GM21515 (cell line): Measurements from ENCODE around the gene IQSEC3.

Experiments used
- ATAC-seq: cut with Tn5 transposase; IDR thresholded peaks from one replicate; pipeline ENCODE4 v1.9.1; 2021; ENCODE audit not compliant: unreplicated experiment

Gene IQSEC3

GRCh38 chr12:195951-196350, 129.4 kb downstream of the IQSEC3 start:
- no peak for ATAC-seq

- no peak for ATAC-seq
These were observed 129.9 kb downstream of the IQSEC3 start for GRCh38 chr12:196436-196835.

- ATAC-seq, result no peak
These were observed 130.8 kb downstream of the IQSEC3 start for GRCh38 chr12:197347-197746.

- no peak for ATAC-seq
These were observed 131.5 kb downstream of the IQSEC3 start for GRCh38 chr12:197911-198695.

GRCh38 chr12:198705-199104, 132.1 kb downstream of the IQSEC3 start:
- ATAC-seq, result no peak

GRCh38 chr12:201361-201760, 134.8 kb downstream of the IQSEC3 start:
- ATAC-seq, result no peak

GRCh38 chr12:202081-202731, 135.6 kb downstream of the IQSEC3 start:
- no peak for ATAC-seq

GRCh38 chr12:203074-203461, 136.5 kb downstream of the IQSEC3 start:
- no peak for ATAC-seq

GRCh38 chr12:203462-204260, 137.1 kb downstream of the IQSEC3 start:
- no peak for ATAC-seq

GRCh38 chr12:204261-204678, 137.7 kb downstream of the IQSEC3 start:
- ATAC-seq, result no peak

GRCh38 chr12:205026-205425, 138.5 kb downstream of the IQSEC3 start:
- ATAC-seq, result no peak

GRCh38 chr12:206746-207440, 140.3 kb downstream of the IQSEC3 start:
- ATAC-seq, result no peak

- ATAC-seq, result no peak
These were observed 141.2 kb downstream of the IQSEC3 start for GRCh38 chr12:207804-208203.

- ATAC-seq, result no peak
These were observed 142.2 kb downstream of the IQSEC3 start for GRCh38 chr12:208813-209212.

- no peak for ATAC-seq
These were observed 142.7 kb downstream of the IQSEC3 start for GRCh38 chr12:209246-209645.

- ATAC-seq, result no peak
These were observed 143.3 kb downstream of the IQSEC3 start for GRCh38 chr12:209851-210250.

GRCh38 chr12:210277-211141, 143.9 kb downstream of the IQSEC3 start:
- no peak for ATAC-seq

GRCh38 chr12:211142-211465, 144.5 kb downstream of the IQSEC3 start:
- ATAC-seq, result no peak

GRCh38 chr12:211639-212414, 145.3 kb downstream of the IQSEC3 start:
- no peak for ATAC-seq

GRCh38 chr12:212415-212714, 145.8 kb downstream of the IQSEC3 start:
- ATAC-seq, result no peak
